GM23338 (cell line): ENCODE results near the gene TSPAN33. TPM values are rescaled to one million over a fixed set of nuclear protein-coding genes. Genes with fewer than 3 reads are reported as not detected.

Experiments used
- ATAC-seq: fragments of 200-7000 bp; cut with Tn5 transposase; 3 replicates; pipeline ENCODE4 v1.9.1; 2020
- DNase-seq: peaks from one replicate; pipeline ENCODE4 v3.0.0-alpha.2; 2015; ENCODE audit warnings: low spot score
- H2AFZ ChIP-seq: fragments of 200-600 bp; sonication (generic); 2 replicates; pipeline ENCODE4 v1.8.0; 2016; ENCODE audit warnings: antibody characterized with exemption, mild to moderate bottlenecking, moderate library complexity
- H3F3A ChIP-seq: fragments of 200-600 bp; sonication (generic); replicated peaks from 2 replicates; pipeline ENCODE4 v1.8.0; 2017; ENCODE audit warnings: antibody characterized with exemption, mixed run types, low read depth
- H3K27ac ChIP-seq: fragments of 200-600 bp; sonication (generic); 2 replicates; pipeline ENCODE4 v1.6.1; 2016; ENCODE audit warnings: low read depth
- H3K27me3 ChIP-seq: fragments of 200-600 bp; sonication (generic); 2 replicates; pipeline ENCODE4 v1.8.0; 2016; ENCODE audit warnings: mild to moderate bottlenecking, mixed run types, moderate library complexity; ENCODE audit not compliant: insufficient read depth
- H3K36me3 ChIP-seq: fragments of 200-600 bp; sonication (generic); 2 replicates; pipeline ENCODE4 v1.8.0; 2016; ENCODE audit warnings: mild to moderate bottlenecking; ENCODE audit not compliant: insufficient read depth
- H3K4me1 ChIP-seq: fragments of 200-600 bp; sonication (generic); 2 replicates; pipeline ENCODE4 v1.8.0; 2016; ENCODE audit warnings: mild to moderate bottlenecking, moderate library complexity; ENCODE audit not compliant: insufficient read depth
- H3K4me2 ChIP-seq: fragments of 200-600 bp; sonication (generic); 2 replicates; pipeline ENCODE4 v1.7.1; 2017; ENCODE audit warnings: mixed run types
- H3K4me3 ChIP-seq: fragments of 200-600 bp; sonication (generic); 2 replicates; pipeline ENCODE4 v1.6.1; 2016; ENCODE audit warnings: mixed run types
- H3K79me2 ChIP-seq: fragments of 200-600 bp; sonication (generic); replicated peaks from 2 replicates; pipeline ENCODE4 v1.8.0; 2017; ENCODE audit warnings: mild to moderate bottlenecking; ENCODE audit not compliant: insufficient read depth
- H3K9me2 ChIP-seq: fragments of 200-600 bp; sonication (generic); 2 replicates; pipeline ENCODE4 v1.8.0; 2017; ENCODE audit not compliant: insufficient read depth
- H4K20me1 ChIP-seq: fragments of 200-600 bp; sonication (generic); replicated peaks from 2 replicates; pipeline ENCODE4 v1.8.0; 2017; ENCODE audit warnings: mild to moderate bottlenecking; ENCODE audit not compliant: insufficient read depth
- H3K27ac Mint-ChIP-seq: 2 replicates; pipeline ENCODE4 v1.8.0; 2020; ENCODE audit warnings: inconsistent platforms, mild to moderate bottlenecking, moderate library complexity, mixed read lengths
- H3K27me3 Mint-ChIP-seq: 3 replicates; pipeline ENCODE4 v1.8.0; 2022; ENCODE audit warnings: low read depth, mild to moderate bottlenecking, moderate library complexity, mixed read lengths, inconsistent platforms; ENCODE audit not compliant: insufficient read depth, poor library complexity
- H3K36me3 Mint-ChIP-seq: 3 replicates; pipeline ENCODE4 v1.8.0; 2021; ENCODE audit warnings: low read depth, mild to moderate bottlenecking, inconsistent platforms, moderate library complexity, mixed read lengths
- H3K4me1 Mint-ChIP-seq: 3 replicates; pipeline ENCODE4 v1.8.0; 2020; ENCODE audit warnings: mild to moderate bottlenecking, inconsistent platforms, mixed read lengths
- H3K4me3 Mint-ChIP-seq: 3 replicates; pipeline ENCODE4 v1.8.0; 2021; ENCODE audit warnings: moderate library complexity, mild to moderate bottlenecking, inconsistent platforms, mixed read lengths
- H3K9me3 Mint-ChIP-seq: 3 replicates; pipeline ENCODE4 v1.8.0; 2020; ENCODE audit warnings: moderate library complexity, mild to moderate bottlenecking, inconsistent platforms, mixed read lengths
- EZH2phosphoT487 ChIP-seq: fragments of 200-600 bp; sonication (generic); IDR thresholded peaks from one replicate; pipeline ENCODE4 v1.8.1; 2018; ENCODE audit warnings: antibody characterized with exemption; ENCODE audit not compliant: unreplicated experiment
- POLR2AphosphoS5 ChIP-seq: IDR thresholded peaks from 2 replicates; pipeline ENCODE4 v1.6.1; 2016; ENCODE audit warnings: antibody characterized with exemption, low read depth
- ZNF114 ChIP-seq: fragments of 250-450 bp; sonication (Bioruptor Pico); IDR thresholded peaks from 2 replicates; pipeline ENCODE4 v1.5.0; 2020; ENCODE audit warnings: mild to moderate bottlenecking, moderate library complexity
- long read RNA-seq: library from polyadenylated mRNA; unstranded; transcript quantifications from one replicate; pipeline ENCODE4 v2.0.0, GENCODE V29; 2020; ENCODE audit not compliant: unreplicated experiment
- polyA plus RNA-seq: library from polyadenylated mRNA; unstranded; fragments of >200 nt; fragmentation: Nextera tagmentation; extraction: Ambion mirVana; gene quantifications from 2 replicates; pipeline ENCODE4 v1.2.1, GENCODE V29; 2016
- total RNA-seq: library from RNA; depleted of rRNA; stranded (reverse); fragments of >200 nt; shearing (Covaris generic); gene quantifications from 2 replicates; pipeline ENCODE4 v1.2.3, GENCODE V29; 2014; rRNA removed
- TF ChIP-seq, protein P1 (sequence below): IDR thresholded peaks from 2 replicates; pipeline ENCODE4 v1.6.1; 2016; ENCODE audit warnings: antibody characterized with exemption
- TF ChIP-seq, protein P2 (sequence below), 2 experiments: fragments of 200-600 bp in 1 of 2; sonication (generic) in 1 of 2; conservative IDR thresholded peaks; 2 replicates each; pipeline versions ENCODE4 v1.5.1 to v1.6.1; 2016 to 2017; ENCODE audit warnings: antibody characterized with exemption in 2 of 2, low read depth in 2 of 2, mild to moderate bottlenecking in 2 of 2, moderate library complexity in 1 of 2
- TF ChIP-seq, protein P3 (sequence below): fragments of 250-450 bp; sonication (Bioruptor Pico); IDR thresholded peaks from 2 replicates; pipeline ENCODE4 v1.5.0; 2020; ENCODE audit warnings: mild to moderate bottlenecking, moderate library complexity

Gene TSPAN33, protein sequence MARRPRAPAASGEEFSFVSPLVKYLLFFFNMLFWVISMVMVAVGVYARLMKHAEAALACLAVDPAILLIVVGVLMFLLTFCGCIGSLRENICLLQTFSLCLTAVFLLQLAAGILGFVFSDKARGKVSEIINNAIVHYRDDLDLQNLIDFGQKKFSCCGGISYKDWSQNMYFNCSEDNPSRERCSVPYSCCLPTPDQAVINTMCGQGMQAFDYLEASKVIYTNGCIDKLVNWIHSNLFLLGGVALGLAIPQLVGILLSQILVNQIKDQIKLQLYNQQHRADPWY
- total RNA-seq: 46.8 and 51.5 TPM in 2 replicates
- 17.6 and 21.1 TPM in 2 replicates for polyA plus RNA-seq
- long read RNA-seq, partial matches to known transcripts: 0 of 5 reads
- long read RNA-seq, other reads (novel, unspliced or antisense): 3 of 5 reads

DNA sequence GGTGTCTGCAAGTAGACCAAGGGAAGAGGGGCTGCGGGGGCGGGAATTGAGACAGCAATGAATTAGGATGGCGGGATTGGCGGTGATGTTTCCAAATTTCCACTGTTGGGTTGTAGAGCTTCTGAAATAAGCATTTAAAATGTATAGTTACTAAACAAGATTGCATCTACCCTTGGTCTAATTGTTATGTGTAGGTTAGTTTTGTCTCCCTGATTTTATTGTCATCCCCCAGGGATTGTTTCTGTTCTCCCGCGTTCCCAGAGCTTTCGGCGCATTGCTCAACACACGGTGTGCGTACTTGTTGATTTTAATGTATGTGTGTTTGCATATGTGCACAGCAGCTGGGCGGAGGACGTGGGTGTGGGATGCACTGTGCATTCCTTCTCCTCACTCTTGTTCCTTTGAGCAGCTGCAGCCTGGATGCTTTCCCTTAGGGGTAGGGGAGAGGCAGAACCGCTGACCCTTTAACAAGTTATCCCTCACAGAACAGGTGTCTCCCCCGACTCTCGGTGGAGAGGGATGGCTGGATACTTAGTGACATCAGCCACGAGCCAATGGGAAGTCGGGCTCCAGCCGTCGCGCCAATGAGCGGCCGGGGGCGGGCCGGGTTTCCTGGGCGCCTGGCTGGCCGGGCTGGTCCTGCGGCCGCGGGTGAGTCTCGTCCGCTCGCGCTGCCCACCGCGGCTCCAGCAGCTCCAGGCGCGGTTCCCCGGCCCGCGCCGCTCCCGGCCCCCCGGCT is at the start of gene TSPAN33:
TSS of gene TSPAN33 (plus strand) at position 613 of the 739 bp plus-strand sequence. CDS start 274 bp downstream, outside the sequence.
- Histone ChIP-seq H3K36me3 (no peaks in the 10 kb centered on the region), H4K20me1 (no peaks in the 10 kb centered on the region), H3K27me3 (peaks cover 11% of the 10 kb centered on the region), H3K9me2 (no peaks in the 10 kb centered on the region), H3K27ac (no peak within 1 kb of the TSS), H3F3A (no peaks in the 10 kb centered on the region), H3K4me3 (peak within 1 kb of the TSS; percentile 61), H2AFZ (peak within 1 kb of the TSS; percentile 91), H3K79me2 (peaks cover 3% of the 10 kb centered on the region), H3K4me2 (peak within 1 kb of the TSS; percentile 99), H3K4me1 (no peaks in the 10 kb centered on the region)
- Mint-ChIP-seq H3K27ac (no peak within 1 kb of the TSS), H3K36me3 (no peaks in the 10 kb centered on the region; the same call in 2 of the 3 replicates), H3K4me1 (peaks cover 13% of the 10 kb centered on the region), H3K9me3 (no peaks in the 10 kb centered on the region; the same call in 2 of the 3 replicates), H3K4me3 (peak within 1 kb of the TSS; percentile 85), H3K27me3 (peaks cover 14% of the 10 kb centered on the region)
- no peak for TF ChIP-seq ZNF114
- TF ChIP-seq POLR2AphosphoS5: peak; percentile 82
- ATAC-seq (peak; percentile 96), DNase-seq (peak; percentile 96)

DNA sequence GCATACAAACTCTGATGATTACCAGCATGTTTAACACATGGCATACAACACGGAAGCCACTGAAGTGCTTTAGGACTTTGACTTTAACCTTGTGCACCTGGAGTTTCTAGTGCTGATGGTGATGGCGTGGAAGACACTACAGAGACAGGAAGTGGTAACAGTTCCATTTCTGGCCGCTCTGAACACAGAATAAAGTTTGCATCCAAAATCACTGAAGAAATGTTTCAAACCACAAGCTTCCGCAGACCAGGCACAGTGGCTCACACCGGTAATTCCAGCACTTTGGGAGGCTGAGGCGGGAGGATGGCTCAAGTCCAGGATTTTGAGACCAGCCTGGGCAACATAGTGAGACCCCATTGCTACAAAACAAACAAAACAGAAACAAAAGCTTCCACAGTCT is 49.2 kb upstream of the TSPAN33 start:
- peaks cover 3% of the 10 kb centered on the region for H3K27me3 Mint-ChIP-seq
- no peaks in the 10 kb centered on the region for H3F3A ChIP-seq
- no peaks in the 10 kb centered on the region for H3K79me2 ChIP-seq
- no peak overlapping the region for H2AFZ ChIP-seq
- H3K4me3 ChIP-seq: no peak overlapping the region
- no peaks in the 10 kb centered on the region for H3K36me3 ChIP-seq
- no peak overlapping the region for H3K27ac Mint-ChIP-seq
- no peaks in the 10 kb centered on the region for H3K36me3 Mint-ChIP-seq
- H3K27ac ChIP-seq: no peak overlapping the region
- H3K27me3 ChIP-seq: no peaks in the 10 kb centered on the region
- no peaks in the 10 kb centered on the region for H4K20me1 ChIP-seq
- no peak overlapping the region for H3K4me3 Mint-ChIP-seq
- ATAC-seq: no peak
- H3K4me1 Mint-ChIP-seq: peaks cover 4% of the 10 kb centered on the region; the same call in 2 of the 3 replicates
- no peak overlapping the region for H3K4me2 ChIP-seq
- H3K9me3 Mint-ChIP-seq: no peaks in the 10 kb centered on the region
- no peaks in the 10 kb centered on the region for H3K4me1 ChIP-seq
- H3K9me2 ChIP-seq: no peaks in the 10 kb centered on the region
- DNase-seq: no peak
- TF ChIP-seq, protein P1, sequence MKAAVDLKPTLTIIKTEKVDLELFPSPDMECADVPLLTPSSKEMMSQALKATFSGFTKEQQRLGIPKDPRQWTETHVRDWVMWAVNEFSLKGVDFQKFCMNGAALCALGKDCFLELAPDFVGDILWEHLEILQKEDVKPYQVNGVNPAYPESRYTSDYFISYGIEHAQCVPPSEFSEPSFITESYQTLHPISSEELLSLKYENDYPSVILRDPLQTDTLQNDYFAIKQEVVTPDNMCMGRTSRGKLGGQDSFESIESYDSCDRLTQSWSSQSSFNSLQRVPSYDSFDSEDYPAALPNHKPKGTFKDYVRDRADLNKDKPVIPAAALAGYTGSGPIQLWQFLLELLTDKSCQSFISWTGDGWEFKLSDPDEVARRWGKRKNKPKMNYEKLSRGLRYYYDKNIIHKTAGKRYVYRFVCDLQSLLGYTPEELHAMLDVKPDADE: no peak
- TF ChIP-seq, protein P2, sequence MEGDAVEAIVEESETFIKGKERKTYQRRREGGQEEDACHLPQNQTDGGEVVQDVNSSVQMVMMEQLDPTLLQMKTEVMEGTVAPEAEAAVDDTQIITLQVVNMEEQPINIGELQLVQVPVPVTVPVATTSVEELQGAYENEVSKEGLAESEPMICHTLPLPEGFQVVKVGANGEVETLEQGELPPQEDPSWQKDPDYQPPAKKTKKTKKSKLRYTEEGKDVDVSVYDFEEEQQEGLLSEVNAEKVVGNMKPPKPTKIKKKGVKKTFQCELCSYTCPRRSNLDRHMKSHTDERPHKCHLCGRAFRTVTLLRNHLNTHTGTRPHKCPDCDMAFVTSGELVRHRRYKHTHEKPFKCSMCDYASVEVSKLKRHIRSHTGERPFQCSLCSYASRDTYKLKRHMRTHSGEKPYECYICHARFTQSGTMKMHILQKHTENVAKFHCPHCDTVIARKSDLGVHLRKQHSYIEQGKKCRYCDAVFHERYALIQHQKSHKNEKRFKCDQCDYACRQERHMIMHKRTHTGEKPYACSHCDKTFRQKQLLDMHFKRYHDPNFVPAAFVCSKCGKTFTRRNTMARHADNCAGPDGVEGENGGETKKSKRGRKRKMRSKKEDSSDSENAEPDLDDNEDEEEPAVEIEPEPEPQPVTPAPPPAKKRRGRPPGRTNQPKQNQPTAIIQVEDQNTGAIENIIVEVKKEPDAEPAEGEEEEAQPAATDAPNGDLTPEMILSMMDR (conservative IDR thresholded peaks at IDR 0.05; ENCODE audit: low read depth in 2 of 2): no peak
- TF ChIP-seq, protein P3, sequence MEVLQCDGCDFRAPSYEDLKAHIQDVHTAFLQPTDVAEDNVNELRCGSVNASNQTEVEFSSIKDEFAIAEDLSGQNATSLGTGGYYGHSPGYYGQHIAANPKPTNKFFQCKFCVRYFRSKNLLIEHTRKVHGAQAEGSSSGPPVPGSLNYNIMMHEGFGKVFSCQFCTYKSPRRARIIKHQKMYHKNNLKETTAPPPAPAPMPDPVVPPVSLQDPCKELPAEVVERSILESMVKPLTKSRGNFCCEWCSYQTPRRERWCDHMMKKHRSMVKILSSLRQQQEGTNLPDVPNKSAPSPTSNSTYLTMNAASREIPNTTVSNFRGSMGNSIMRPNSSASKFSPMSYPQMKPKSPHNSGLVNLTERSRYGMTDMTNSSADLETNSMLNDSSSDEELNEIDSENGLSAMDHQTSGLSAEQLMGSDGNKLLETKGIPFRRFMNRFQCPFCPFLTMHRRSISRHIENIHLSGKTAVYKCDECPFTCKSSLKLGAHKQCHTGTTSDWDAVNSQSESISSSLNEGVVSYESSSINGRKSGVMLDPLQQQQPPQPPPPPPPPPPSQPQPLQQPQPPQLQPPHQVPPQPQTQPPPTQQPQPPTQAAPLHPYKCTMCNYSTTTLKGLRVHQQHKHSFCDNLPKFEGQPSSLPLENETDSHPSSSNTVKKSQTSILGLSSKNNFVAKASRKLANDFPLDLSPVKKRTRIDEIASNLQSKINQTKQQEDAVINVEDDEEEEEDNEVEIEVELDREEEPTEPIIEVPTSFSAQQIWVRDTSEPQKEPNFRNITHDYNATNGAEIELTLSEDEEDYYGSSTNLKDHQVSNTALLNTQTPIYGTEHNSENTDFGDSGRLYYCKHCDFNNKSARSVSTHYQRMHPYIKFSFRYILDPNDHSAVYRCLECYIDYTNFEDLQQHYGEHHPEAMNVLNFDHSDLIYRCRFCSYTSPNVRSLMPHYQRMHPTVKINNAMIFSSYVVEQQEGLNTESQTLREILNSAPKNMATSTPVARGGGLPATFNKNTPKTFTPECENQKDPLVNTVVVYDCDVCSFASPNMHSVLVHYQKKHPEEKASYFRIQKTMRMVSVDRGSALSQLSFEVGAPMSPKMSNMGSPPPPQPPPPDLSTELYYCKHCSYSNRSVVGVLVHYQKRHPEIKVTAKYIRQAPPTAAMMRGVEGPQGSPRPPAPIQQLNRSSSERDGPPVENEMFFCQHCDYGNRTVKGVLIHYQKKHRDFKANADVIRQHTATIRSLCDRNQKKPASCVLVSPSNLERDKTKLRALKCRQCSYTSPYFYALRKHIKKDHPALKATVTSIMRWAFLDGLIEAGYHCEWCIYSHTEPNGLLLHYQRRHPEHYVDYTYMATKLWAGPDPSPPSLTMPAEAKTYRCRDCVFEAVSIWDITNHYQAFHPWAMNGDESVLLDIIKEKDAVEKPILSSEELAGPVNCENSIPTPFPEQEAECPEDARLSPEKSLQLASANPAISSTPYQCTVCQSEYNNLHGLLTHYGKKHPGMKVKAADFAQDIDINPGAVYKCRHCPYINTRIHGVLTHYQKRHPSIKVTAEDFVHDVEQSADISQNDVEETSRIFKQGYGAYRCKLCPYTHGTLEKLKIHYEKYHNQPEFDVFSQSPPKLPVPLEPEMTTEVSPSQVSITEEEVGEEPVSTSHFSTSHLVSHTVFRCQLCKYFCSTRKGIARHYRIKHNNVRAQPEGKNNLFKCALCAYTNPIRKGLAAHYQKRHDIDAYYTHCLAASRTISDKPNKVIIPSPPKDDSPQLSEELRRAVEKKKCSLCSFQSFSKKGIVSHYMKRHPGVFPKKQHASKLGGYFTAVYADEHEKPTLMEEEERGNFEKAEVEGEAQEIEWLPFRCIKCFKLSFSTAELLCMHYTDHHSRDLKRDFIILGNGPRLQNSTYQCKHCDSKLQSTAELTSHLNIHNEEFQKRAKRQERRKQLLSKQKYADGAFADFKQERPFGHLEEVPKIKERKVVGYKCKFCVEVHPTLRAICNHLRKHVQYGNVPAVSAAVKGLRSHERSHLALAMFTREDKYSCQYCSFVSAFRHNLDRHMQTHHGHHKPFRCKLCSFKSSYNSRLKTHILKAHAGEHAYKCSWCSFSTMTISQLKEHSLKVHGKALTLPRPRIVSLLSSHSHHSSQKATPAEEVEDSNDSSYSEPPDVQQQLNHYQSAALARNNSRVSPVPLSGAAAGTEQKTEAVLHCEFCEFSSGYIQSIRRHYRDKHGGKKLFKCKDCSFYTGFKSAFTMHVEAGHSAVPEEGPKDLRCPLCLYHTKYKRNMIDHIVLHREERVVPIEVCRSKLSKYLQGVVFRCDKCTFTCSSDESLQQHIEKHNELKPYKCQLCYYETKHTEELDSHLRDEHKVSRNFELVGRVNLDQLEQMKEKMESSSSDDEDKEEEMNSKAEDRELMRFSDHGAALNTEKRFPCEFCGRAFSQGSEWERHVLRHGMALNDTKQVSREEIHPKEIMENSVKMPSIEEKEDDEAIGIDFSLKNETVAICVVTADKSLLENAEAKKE (CRISPR knock-in tag): no peak
- TF ChIP-seq EZH2phosphoT487: no peak
